Neural progenitor cell (in vitro differentiated cells): ENCODE measurements around the gene CFAP45.

Source experiments
- CTCF ChIP-seq: fragments of 200-600 bp; sonication (generic); IDR thresholded peaks from 2 replicates; pipeline ENCODE4 v1.5.1; 2017; ENCODE audit warnings: antibody characterized with exemption, mild to moderate bottlenecking
- EZH2 ChIP-seq: fragments of 200-600 bp; sonication (generic); IDR thresholded peaks from 2 replicates; pipeline ENCODE4 v1.6.1; 2017; ENCODE audit warnings: antibody characterized with exemption, mild to moderate bottlenecking, moderate library complexity
- EZH2phosphoT487 ChIP-seq: fragments of 200-600 bp; sonication (generic); IDR thresholded peaks from 2 replicates; pipeline ENCODE4 v1.6.1; 2017; ENCODE audit warnings: antibody characterized with exemption

- TF ChIP-seq CTCF: no peak
- no peak for TF ChIP-seq EZH2
- no peak for TF ChIP-seq EZH2phosphoT487
Measured at GRCh38 chr1:159839116-159839849, 60.7 kb downstream of the CFAP45 start.
